Stimulated activated CD8-positive, alpha-beta memory T cell treated with anti-CD3 and anti-CD28 coated beads, Interleukin-2, amount 100 ng/mL, for 48 hours (primary cell): ENCODE data around the gene PRELP.

Experiments
- DNase-seq, 2 donors: peaks; one replicate each; pipeline ENCODE4 v3.0.0-alpha.2; 2020; ENCODE audit warnings: low read depth in 2 of 2

The PRELP gene

GRCh38 chr1:203524152-203524551 lies 48.5 kb downstream of the PRELP start:
- no peak for DNase-seq

GRCh38 chr1:203524824-203525223 lies 49.2 kb downstream of the PRELP start:
- no peak for DNase-seq

- DNase-seq: no peak
Measured at GRCh38 chr1:203525685-203526084, 50.1 kb downstream of the PRELP start.

DNA sequence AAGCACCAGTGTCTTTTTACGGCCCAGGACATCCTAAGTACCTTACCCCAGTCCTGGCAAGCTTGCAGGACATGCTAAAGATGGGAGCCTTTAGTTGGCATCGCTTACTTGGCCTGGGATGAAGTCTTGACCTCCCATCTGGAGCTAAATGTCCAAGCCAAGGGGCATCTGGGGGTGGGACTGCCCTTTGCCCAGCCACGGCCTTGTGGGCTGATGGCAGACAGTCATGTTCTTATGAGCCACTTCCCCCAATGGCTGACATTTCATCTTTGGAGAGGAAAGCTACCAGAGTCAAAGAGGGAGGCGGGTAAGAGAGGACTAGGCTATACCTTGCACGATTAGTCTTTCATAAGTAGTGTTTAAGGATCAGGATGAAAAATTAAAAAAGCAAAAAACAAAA lies 50.5 kb downstream of the PRELP start:
- no peak for DNase-seq

GRCh38 chr1:203526572-203526971 lies 51.0 kb downstream of the PRELP start:
- DNase-seq: no peak

DNA sequence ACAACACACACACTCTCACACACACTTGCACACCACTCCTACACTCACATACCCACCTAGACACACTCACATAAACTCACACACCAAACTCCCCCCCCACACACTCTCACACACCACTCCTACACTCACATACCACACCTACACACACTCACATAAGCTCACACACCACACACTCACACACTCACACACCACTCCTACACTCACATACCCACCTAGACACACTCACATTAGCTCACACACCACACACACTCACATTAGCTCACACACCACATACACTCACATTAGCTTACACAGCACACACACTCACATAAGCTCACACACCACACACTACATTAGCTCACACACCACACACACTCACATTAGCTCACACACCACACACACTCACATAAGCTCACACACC lies 51.4 kb downstream of the PRELP start:
- no peak for DNase-seq

DNA sequence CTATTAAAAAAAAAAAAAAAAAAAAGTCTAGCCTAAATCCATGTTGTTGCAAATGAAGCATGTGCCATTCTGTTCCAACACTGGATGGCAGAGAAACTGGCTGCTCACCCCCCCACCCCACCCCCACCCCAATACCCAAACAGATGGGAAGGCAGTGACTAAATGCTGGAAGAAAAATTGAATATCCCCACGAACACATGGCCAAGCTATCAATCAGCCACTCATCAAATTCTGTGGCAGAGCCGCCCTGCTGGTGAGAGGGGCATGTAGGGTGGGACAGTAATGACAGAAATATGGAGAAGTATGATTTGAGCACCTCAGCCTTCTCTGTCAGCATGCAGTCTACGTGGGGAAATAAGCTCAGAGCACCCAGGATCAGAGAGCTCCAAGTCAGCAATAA lies 52.5 kb downstream of the PRELP start:
- no peak for DNase-seq

GRCh38 chr1:203528976-203529835 lies 53.6 kb downstream of the PRELP start:
- DNase-seq: no peak

DNA sequence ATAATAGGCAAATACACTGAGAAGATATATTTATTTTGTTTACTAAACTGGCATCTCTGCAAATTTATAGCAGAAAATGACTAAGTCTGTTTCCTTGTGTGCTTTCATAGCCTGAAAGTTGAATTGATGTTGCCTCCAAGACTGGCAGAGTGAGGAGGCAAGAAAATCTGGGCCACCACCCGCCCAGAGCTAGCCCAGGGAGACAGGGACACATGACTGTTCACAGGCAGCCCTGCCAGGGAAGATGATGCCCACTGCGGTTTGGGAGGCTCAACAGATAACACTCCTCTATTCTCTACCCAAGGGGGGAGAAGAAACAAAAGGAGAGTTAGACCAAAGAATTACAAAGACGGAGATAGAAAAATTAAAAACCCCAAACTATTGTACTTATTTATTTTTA lies 55.5 kb downstream of the PRELP start:
- DNase-seq: no peak

DNA sequence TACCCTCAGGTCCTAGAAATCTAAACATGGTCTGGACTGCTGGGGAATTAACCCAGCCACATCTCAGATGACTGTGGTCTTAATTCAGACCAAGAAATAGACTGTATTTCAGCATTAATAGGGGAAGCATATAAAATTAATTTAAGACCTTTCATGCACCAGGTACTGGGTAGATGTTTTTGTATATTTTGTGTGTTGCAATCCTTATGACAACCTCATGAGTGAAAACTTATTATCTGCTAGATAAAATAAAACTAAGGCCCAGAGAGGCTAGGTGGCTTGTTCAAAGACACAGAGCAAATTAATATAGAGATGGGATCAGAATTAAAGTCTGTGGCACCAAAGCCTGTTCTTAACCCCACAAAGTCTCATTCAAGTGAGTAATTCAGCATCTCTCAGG lies 58.4 kb downstream of the PRELP start:
- DNase-seq: no peak

- DNase-seq: no peak
Measured at GRCh38 chr1:203534526-203534925, 58.9 kb downstream of the PRELP start.

DNA sequence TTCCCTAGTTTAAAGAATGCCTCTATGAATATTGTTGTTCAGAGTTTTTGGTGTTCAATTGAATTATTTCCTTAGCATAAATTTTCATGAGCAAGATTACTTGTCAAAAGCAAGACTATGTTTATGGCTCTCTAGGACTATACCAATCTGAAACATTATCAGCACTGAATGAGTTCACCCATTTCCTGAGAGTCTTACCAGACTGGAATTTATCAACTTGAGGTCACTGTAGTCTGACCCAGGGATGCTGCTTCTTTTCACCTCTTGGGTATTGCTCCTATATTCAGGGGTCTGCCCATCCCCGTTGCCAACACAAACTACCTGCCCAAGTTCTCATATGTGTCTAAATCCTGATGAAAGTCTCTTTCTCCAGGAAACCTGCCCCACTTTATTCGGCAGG lies 61.0 kb downstream of the PRELP start:
- DNase-seq: no peak

GRCh38 chr1:203536980-203537455 lies 61.4 kb downstream of the PRELP start:
- DNase-seq: no peak

- no peak for DNase-seq
Measured at GRCh38 chr1:203537806-203538464, 62.3 kb downstream of the PRELP start.

- no peak for DNase-seq
Measured at GRCh38 chr1:203538726-203539125, 63.1 kb downstream of the PRELP start.

DNA sequence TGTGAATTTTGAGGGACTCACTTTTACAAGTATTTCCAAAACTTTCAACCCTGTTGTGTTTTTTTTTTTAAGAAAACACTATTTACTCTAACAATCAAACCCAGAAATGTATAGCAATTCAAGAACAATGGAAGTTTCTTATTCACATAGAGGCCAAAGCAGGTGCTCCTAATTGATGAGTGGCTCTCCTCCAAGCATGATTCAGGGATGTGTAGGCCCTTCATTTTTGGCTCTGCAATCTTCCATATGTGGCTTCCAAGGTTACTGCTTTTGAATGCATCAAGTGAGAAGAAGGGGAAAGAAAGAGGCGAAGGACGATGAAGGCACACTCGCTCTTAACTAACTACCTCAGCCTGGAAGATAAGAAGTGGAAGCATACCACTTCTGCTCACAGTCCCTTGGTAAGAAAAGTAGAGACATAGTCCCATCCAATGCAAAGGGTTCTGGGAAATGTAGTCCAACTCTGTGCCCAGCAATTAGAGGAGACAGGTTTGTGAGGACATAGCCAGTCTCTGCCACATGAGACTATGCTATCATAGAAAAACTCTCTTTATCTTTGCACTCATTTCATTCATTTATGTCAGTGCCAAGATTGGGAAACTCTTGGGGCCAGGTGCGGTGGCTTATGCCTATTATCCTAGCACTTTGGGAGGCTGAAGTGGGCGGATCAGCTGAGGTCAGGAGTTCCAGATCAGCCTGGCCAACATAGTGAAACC lies 64.4 kb downstream of the PRELP start:
- DNase-seq: no peak
